Osteoblast (primary cell): ENCODE results near the gene EVI5. TPM values are rescaled to one million over a fixed set of nuclear protein-coding genes. Genes with fewer than 3 reads are reported as not detected.
A peak's percentile ranks its signal among the peaks of the same experiment; 100 is the strongest.
"Not testable (repeated sequence)": the region's sequence is repeated elsewhere in the genome, so short reads cannot be mapped to it uniquely, and the experiment has no call there.

Experiments
- DNase-seq: peaks from one replicate; pipeline ENCODE4 v3.0.0; 2011; ENCODE audit warnings: low spot score, mixed read lengths; ENCODE audit not compliant: insufficient read length; ENCODE audit errors: missing footprints
- H2AFZ ChIP-seq: 2 replicates; pipeline ENCODE4 v1.6.0; 2011; ENCODE audit warnings: mild to moderate bottlenecking, low read length
- H3K27ac ChIP-seq: 2 replicates; pipeline ENCODE4 v1.5.1; 2011; ENCODE audit warnings: mild to moderate bottlenecking, low read depth, low read length, moderate library complexity
- H3K27me3 ChIP-seq: 2 replicates; pipeline ENCODE4 v1.6.0; 2012; ENCODE audit warnings: mild to moderate bottlenecking, control low read depth, inconsistent platforms, low read length, moderate library complexity; ENCODE audit not compliant: insufficient read depth
- H3K36me3 ChIP-seq: 2 replicates; pipeline ENCODE4 v1.5.1; 2011; ENCODE audit warnings: mild to moderate bottlenecking, low read length, control low read depth, moderate library complexity; ENCODE audit not compliant: insufficient read depth
- H3K4me1 ChIP-seq: 2 replicates; pipeline ENCODE4 v1.5.1; 2011; ENCODE audit warnings: mild to moderate bottlenecking, low read length, control low read depth, moderate library complexity; ENCODE audit not compliant: insufficient read depth
- H3K4me2 ChIP-seq: 2 replicates; pipeline ENCODE4 v1.6.0; 2011; ENCODE audit warnings: mild to moderate bottlenecking, low read length; ENCODE audit not compliant: insufficient read depth
- H3K4me3 ChIP-seq: fragments of 200-600 bp; sonication (generic); 3 replicates; pipeline ENCODE4 v1.5.1; 2012; ENCODE audit warnings: mild to moderate bottlenecking, low read length, inconsistent platforms; ENCODE audit not compliant: insufficient read depth
- H3K79me2 ChIP-seq: 2 replicates; pipeline ENCODE4 v1.6.0; 2012; ENCODE audit warnings: mild to moderate bottlenecking, low read length, control low read depth, inconsistent platforms; ENCODE audit not compliant: insufficient read depth
- H3K9me3 ChIP-seq: 2 replicates; pipeline ENCODE4 v1.5.1; 2011; ENCODE audit warnings: low read depth, low read length, control low read depth
- H4K20me1 ChIP-seq: 2 replicates; pipeline ENCODE4 v1.6.0; 2012; ENCODE audit warnings: mild to moderate bottlenecking, low read length, control low read depth; ENCODE audit not compliant: insufficient read depth
- CTCF ChIP-seq: IDR thresholded peaks from 2 replicates; pipeline ENCODE4 v1.5.1; 2011; ENCODE audit warnings: mild to moderate bottlenecking, low read depth, low read length, moderate library complexity; ENCODE audit errors: extremely low read depth
- total RNA-seq: library from RNA; depleted of rRNA; stranded (reverse); fragments of >200 nt; gene quantifications from 2 replicates; pipeline ENCODE4 v1.2.3, GENCODE V29; 2012

The EVI5 gene
- total RNA-seq, 1 donor: 51.8 TPM

- no peak for DNase-seq
- no peak overlapping the region for H2AFZ ChIP-seq
Measured at GRCh38 chr1:92623187-92623778, 161.6 kb downstream of the EVI5 start.

GRCh38 chr1:92619466-92620189, 165.3 kb downstream of the EVI5 start:
- DNase-seq: no peak
- Histone ChIP-seq H3K4me1 (no peaks in the 10 kb centered on the region), H3K36me3 (peaks cover 3% of the 10 kb centered on the region), H4K20me1 (no peaks in the 10 kb centered on the region), H2AFZ (no peak overlapping the region), H3K4me2 (no peak overlapping the region), H3K9me3 (no peaks in the 10 kb centered on the region), H3K27me3 (no peaks in the 10 kb centered on the region), H3K4me3 (no peak overlapping the region), H3K79me2 (no peaks in the 10 kb centered on the region), H3K27ac (no peak overlapping the region)
- TF ChIP-seq CTCF: no peak

More at GRCh38 chr1:92623187-92623778, 161.6 kb downstream of the EVI5 start:
- no peak overlapping the region for H3K4me3 ChIP-seq
- peak; percentile 42 for TF ChIP-seq CTCF
- H3K4me1 ChIP-seq: no peaks in the 10 kb centered on the region
- no peak overlapping the region for H3K4me2 ChIP-seq
- H3K27ac ChIP-seq: no peak overlapping the region
- no peaks in the 10 kb centered on the region for H3K27me3 ChIP-seq
- H4K20me1 ChIP-seq: no peaks in the 10 kb centered on the region
- H3K36me3 ChIP-seq: peaks cover 3% of the 10 kb centered on the region
- H3K79me2 ChIP-seq: no peaks in the 10 kb centered on the region
- no peaks in the 10 kb centered on the region for H3K9me3 ChIP-seq

GRCh38 chr1:92601044-92601443, 183.9 kb downstream of the EVI5 start:
- Histone ChIP-seq H3K27me3 (no peaks in the 10 kb centered on the region), H3K9me3 (no peaks in the 10 kb centered on the region), H3K4me2 (no peak overlapping the region), H3K36me3 (peaks cover 5% of the 10 kb centered on the region), H3K4me3 (no peak overlapping the region), H3K79me2 (no peaks in the 10 kb centered on the region), H3K4me1 (no peaks in the 10 kb centered on the region), H3K27ac (no peak overlapping the region), H2AFZ (no peak overlapping the region), H4K20me1 (no peaks in the 10 kb centered on the region)
- DNase-seq: no peak
- TF ChIP-seq CTCF: no peak

GRCh38 chr1:92599184-92599583, 185.7 kb downstream of the EVI5 start:
- Histone ChIP-seq H3K4me3 (no peak overlapping the region), H3K9me3 (no peaks in the 10 kb centered on the region), H3K27me3 (no peaks in the 10 kb centered on the region), H2AFZ (no peak overlapping the region), H4K20me1 (no peaks in the 10 kb centered on the region), H3K36me3 (peaks cover 3% of the 10 kb centered on the region), H3K4me1 (no peaks in the 10 kb centered on the region), H3K27ac (no peak overlapping the region), H3K79me2 (no peaks in the 10 kb centered on the region), H3K4me2 (no peak overlapping the region)
- DNase-seq: peak; percentile 44
- peak; percentile 55 for TF ChIP-seq CTCF

- not testable (repeated sequence) for H2AFZ ChIP-seq, H3K27me3 ChIP-seq, H3K27ac ChIP-seq, DNase-seq, H3K79me2 ChIP-seq, H3K9me3 ChIP-seq, H4K20me1 ChIP-seq, H3K4me1 ChIP-seq, H3K4me2 ChIP-seq, H3K36me3 ChIP-seq, H3K4me3 ChIP-seq
Measured at GRCh38 chr1:92589361-92589760, 195.5 kb downstream of the EVI5 start.
